ENCODE data around the gene TBX2.

DNA sequence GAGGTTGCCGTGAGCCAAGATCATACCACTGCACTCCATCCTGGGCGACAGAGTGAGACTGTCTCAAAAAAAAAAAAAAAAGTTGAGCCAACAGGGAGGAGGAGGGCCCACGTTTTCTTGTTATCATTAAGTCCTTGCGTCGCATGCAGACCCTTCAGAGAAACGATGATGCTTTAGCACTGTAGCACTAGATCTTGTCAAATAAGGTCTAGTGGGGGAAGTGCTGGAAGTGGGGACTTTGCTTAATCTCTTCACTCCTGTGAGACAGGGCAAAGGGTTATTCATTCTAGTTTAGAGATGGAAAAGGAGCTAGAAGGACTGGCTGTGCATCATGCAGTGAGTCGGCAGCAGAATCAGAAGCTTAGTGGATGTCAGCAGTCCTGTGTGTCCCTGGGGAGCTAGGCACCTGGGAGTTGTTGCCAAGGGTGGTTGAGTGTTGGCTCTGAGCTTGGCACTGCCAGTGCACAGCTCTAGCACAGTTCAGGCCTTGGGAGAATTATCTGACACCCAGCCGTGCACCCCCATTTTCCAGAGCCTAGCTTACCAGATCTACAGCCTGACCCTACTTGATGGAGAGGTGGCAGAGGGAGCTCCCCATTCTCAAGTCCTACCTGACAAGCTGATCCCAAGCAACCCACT, 33.4 kb upstream of the TBX2 start:
- TF ChIP-seq, protein P1, sequence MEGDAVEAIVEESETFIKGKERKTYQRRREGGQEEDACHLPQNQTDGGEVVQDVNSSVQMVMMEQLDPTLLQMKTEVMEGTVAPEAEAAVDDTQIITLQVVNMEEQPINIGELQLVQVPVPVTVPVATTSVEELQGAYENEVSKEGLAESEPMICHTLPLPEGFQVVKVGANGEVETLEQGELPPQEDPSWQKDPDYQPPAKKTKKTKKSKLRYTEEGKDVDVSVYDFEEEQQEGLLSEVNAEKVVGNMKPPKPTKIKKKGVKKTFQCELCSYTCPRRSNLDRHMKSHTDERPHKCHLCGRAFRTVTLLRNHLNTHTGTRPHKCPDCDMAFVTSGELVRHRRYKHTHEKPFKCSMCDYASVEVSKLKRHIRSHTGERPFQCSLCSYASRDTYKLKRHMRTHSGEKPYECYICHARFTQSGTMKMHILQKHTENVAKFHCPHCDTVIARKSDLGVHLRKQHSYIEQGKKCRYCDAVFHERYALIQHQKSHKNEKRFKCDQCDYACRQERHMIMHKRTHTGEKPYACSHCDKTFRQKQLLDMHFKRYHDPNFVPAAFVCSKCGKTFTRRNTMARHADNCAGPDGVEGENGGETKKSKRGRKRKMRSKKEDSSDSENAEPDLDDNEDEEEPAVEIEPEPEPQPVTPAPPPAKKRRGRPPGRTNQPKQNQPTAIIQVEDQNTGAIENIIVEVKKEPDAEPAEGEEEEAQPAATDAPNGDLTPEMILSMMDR (conservative IDR thresholded peaks at IDR 0.05 in 1 of 2, IDR thresholded peaks at IDR 0.05 in 1 of 2; ENCODE audit: low read depth in 1 of 2, low read length in 2 of 2): no peak
- no peak for TF ChIP-seq EZH2 (IDR thresholded peaks at IDR 0.05; ENCODE audit: low read length, missing control alignments)
